COR-L47 (cell line): Measurements from ENCODE around the gene NPR3.
"Not testable (repeated sequence)": the region's sequence is repeated elsewhere in the genome, so short reads cannot be mapped to it uniquely, and the experiment has no call there.

ENCODE experiments used
- DNase-seq: peaks from one replicate; lab custom pipeline; 2025; lab: John Stamatoyannopoulos, UW

NPR3 gene

GRCh38 chr5:32765266-32765665 is 54.1 kb downstream of the NPR3 start:
- DNase-seq: no peak

- no peak for DNase-seq
Observed at GRCh38 chr5:32767948-32768467, 56.9 kb downstream of the NPR3 start.

- no peak for DNase-seq
Observed at GRCh38 chr5:32769711-32770110, 58.6 kb downstream of the NPR3 start.

- no peak for DNase-seq
Observed at GRCh38 chr5:32770444-32770843, 59.3 kb downstream of the NPR3 start.

- no peak for DNase-seq
Observed at GRCh38 chr5:32771037-32771436, 59.9 kb downstream of the NPR3 start.

- DNase-seq: no peak
Observed at GRCh38 chr5:32773944-32774343, 62.8 kb downstream of the NPR3 start.

GRCh38 chr5:32776200-32776599 is 65.1 kb downstream of the NPR3 start:
- no peak for DNase-seq

GRCh38 chr5:32777222-32777621 is 66.1 kb downstream of the NPR3 start:
- no peak for DNase-seq

GRCh38 chr5:32777733-32778132 is 66.6 kb downstream of the NPR3 start:
- DNase-seq: no peak

GRCh38 chr5:32778403-32778802 is 67.3 kb downstream of the NPR3 start:
- no peak for DNase-seq

GRCh38 chr5:32779754-32780415 is 68.8 kb downstream of the NPR3 start:
- DNase-seq: no peak

GRCh38 chr5:32780508-32780919 is 69.4 kb downstream of the NPR3 start:
- DNase-seq: no peak

GRCh38 chr5:32783661-32784060 is 72.5 kb downstream of the NPR3 start:
- DNase-seq: no peak

GRCh38 chr5:32785611-32786254 is 74.6 kb downstream of the NPR3 start:
- DNase-seq: no peak

GRCh38 chr5:32786311-32786710 is 75.2 kb downstream of the NPR3 start:
- DNase-seq: no peak

GRCh38 chr5:32790411-32790951 is 79.4 kb downstream of the NPR3 start:
- no peak for DNase-seq

- DNase-seq: no peak
Observed at GRCh38 chr5:32791536-32792243, 80.6 kb downstream of the NPR3 start.

- DNase-seq: no peak
Observed at GRCh38 chr5:32794086-32794485, 83.0 kb downstream of the NPR3 start.

GRCh38 chr5:32802764-32803163 is 91.6 kb downstream of the NPR3 start:
- DNase-seq: no peak

- no peak for DNase-seq
Observed at GRCh38 chr5:32803656-32804055, 92.5 kb downstream of the NPR3 start.

- DNase-seq: not testable (repeated sequence)
Observed at GRCh38 chr5:32805462-32805861, 94.3 kb downstream of the NPR3 start.

- no peak for DNase-seq
Observed at GRCh38 chr5:32805971-32806638, 95.0 kb downstream of the NPR3 start.
